Ishikawa (cell line): Measurements from ENCODE around the gene BPIFB1.

Experiments
- CEBPB ChIP-seq: IDR thresholded peaks from 2 replicates; pipeline ENCODE4 v1.6.1; 2012
- EGR1 ChIP-seq: IDR thresholded peaks from 2 replicates; pipeline ENCODE4 v1.6.1; 2012
- NFIC ChIP-seq: IDR thresholded peaks from 2 replicates; pipeline ENCODE4 v1.6.1; 2012
- RAD21 ChIP-seq: IDR thresholded peaks from 2 replicates; pipeline ENCODE4 v1.6.1; 2012; ENCODE audit warnings: low read depth
- TAF1 ChIP-seq: IDR thresholded peaks from 2 replicates; pipeline ENCODE4 v1.6.1; 2012; ENCODE audit warnings: low read depth, mild to moderate bottlenecking
- TCF12 ChIP-seq: IDR thresholded peaks from 2 replicates; pipeline ENCODE4 v1.6.1; 2012; ENCODE audit warnings: low read depth
- TEAD4 ChIP-seq: IDR thresholded peaks from 2 replicates; pipeline ENCODE4 v1.6.1; 2012
- YY1 ChIP-seq: IDR thresholded peaks from 2 replicates; pipeline ENCODE4 v1.6.1; 2012; ENCODE audit warnings: low read depth
- ZBTB7A ChIP-seq: IDR thresholded peaks from 2 replicates; pipeline ENCODE4 v1.6.1; 2012; ENCODE audit warnings: low read depth
- TF ChIP-seq, protein P1 (sequence below): IDR thresholded peaks from 2 replicates; pipeline ENCODE4 v1.6.1; 2012
- TF ChIP-seq, protein P2 (sequence below): IDR thresholded peaks from 2 replicates; pipeline ENCODE4 v1.6.1; 2012; ENCODE audit warnings: low read depth, mild to moderate bottlenecking

DNA sequence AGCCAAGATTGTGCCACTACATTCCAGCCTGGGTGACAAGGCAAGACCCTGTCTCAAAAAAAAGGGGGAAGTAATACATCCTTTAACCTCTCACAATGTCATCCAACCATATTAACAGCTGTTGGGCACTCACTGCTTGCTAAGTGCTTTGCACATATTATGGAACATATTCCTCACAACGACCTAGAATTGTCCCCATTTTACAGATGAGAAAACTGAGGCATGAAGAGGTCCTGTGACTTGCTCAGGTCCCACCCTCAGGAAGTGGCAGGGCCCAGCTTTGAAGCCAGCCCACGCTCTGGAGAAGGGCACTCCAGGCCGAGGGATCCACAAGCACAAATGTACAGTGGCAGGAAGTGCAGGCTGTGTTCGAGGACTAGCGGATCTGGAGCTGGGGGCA is 33.3 kb downstream of the BPIFB1 start:
- TF ChIP-seq ZBTB7A (no peak), CEBPB (no peak), RAD21 (no peak), TAF1 (no peak), EGR1 (no peak), NFIC (no peak), YY1 (no peak), TEAD4 (no peak), TCF12 (no peak)
- TF ChIP-seq, protein P1, sequence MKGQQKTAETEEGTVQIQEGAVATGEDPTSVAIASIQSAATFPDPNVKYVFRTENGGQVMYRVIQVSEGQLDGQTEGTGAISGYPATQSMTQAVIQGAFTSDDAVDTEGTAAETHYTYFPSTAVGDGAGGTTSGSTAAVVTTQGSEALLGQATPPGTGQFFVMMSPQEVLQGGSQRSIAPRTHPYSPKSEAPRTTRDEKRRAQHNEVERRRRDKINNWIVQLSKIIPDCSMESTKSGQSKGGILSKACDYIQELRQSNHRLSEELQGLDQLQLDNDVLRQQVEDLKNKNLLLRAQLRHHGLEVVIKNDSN, result no peak
- TF ChIP-seq, protein P2, sequence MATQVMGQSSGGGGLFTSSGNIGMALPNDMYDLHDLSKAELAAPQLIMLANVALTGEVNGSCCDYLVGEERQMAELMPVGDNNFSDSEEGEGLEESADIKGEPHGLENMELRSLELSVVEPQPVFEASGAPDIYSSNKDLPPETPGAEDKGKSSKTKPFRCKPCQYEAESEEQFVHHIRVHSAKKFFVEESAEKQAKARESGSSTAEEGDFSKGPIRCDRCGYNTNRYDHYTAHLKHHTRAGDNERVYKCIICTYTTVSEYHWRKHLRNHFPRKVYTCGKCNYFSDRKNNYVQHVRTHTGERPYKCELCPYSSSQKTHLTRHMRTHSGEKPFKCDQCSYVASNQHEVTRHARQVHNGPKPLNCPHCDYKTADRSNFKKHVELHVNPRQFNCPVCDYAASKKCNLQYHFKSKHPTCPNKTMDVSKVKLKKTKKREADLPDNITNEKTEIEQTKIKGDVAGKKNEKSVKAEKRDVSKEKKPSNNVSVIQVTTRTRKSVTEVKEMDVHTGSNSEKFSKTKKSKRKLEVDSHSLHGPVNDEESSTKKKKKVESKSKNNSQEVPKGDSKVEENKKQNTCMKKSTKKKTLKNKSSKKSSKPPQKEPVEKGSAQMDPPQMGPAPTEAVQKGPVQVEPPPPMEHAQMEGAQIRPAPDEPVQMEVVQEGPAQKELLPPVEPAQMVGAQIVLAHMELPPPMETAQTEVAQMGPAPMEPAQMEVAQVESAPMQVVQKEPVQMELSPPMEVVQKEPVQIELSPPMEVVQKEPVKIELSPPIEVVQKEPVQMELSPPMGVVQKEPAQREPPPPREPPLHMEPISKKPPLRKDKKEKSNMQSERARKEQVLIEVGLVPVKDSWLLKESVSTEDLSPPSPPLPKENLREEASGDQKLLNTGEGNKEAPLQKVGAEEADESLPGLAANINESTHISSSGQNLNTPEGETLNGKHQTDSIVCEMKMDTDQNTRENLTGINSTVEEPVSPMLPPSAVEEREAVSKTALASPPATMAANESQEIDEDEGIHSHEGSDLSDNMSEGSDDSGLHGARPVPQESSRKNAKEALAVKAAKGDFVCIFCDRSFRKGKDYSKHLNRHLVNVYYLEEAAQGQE, result no peak
